IMR-90 (cell line): Measurements from ENCODE around the gene BCAS1. TPM values are rescaled to one million over a fixed set of nuclear protein-coding genes. Genes with fewer than 3 reads are reported as not detected.

ENCODE experiments used
- ATAC-seq: fragments of 200-7000 bp; cut with Tn5 transposase; 2 replicates; pipeline ENCODE4 v1.9.1; 2020; ENCODE audit warnings: low read depth, mild to moderate bottlenecking, moderate library complexity
- BruUV-seq: library from RNA; stranded (reverse); fragments of 400-500 nt; replicated peaks from 2 replicates; lab custom pipeline; 2021; lab: Mats Ljungman, UMichigan
- CTCF ChIA-PET: fragments of 300-600 bp; formaldehyde crosslinking; extraction: SDS; loops from one replicate; lab custom pipeline; 2021; ENCODE audit warnings: antibody characterized with exemption; lab: Yijun Ruan, JAX
- POLR2A ChIA-PET: fragments of 300-600 bp; sonication (Branson Sonifier 250); formaldehyde crosslinking; loops from one replicate; lab custom pipeline; 2022; ENCODE audit warnings: antibody characterized with exemption; ENCODE audit not compliant: unreplicated experiment; lab: Charles Lee
- DNase-seq: peaks from one replicate; pipeline ENCODE4 v3.0.0; 2013
- H2AFZ ChIP-seq: replicated peaks from 2 replicates; pipeline ENCODE3; 2013; ENCODE audit warnings: low read length, mild to moderate bottlenecking; ENCODE audit not compliant: poor library complexity
- H2AK5ac ChIP-seq: 2 replicates; pipeline ENCODE4 v1.6.1; 2013; ENCODE audit warnings: low read depth, low read length, inconsistent platforms
- H2AK9ac ChIP-seq: replicated peaks from 2 replicates; pipeline ENCODE3; 2013; ENCODE audit warnings: mild to moderate bottlenecking, low read depth, low read length, moderate library complexity; ENCODE audit not compliant: poor library complexity
- H2BK120ac ChIP-seq: 2 replicates; pipeline ENCODE4 v1.6.1; 2013; ENCODE audit warnings: low read depth, low read length, inconsistent platforms
- H2BK15ac ChIP-seq: 3 replicates; pipeline ENCODE4 v1.6.1; 2013; ENCODE audit warnings: low read depth, low read length, inconsistent platforms
- H2BK20ac ChIP-seq: 2 replicates; pipeline ENCODE4 v1.6.1; 2013; ENCODE audit warnings: low read depth, mild to moderate bottlenecking, inconsistent platforms, low read length, moderate library complexity
- H2BK5ac ChIP-seq: 2 replicates; pipeline ENCODE4 v1.6.1; 2013; ENCODE audit warnings: mild to moderate bottlenecking, low read depth, low read length, inconsistent platforms; ENCODE audit not compliant: poor library complexity, severe bottlenecking
- H3K14ac ChIP-seq: replicated peaks from 2 replicates; pipeline ENCODE4 v1.6.1; 2013; ENCODE audit warnings: low read depth, low read length, inconsistent platforms
- H3K18ac ChIP-seq: 2 replicates; pipeline ENCODE4 v1.6.1; 2013; ENCODE audit warnings: low read depth, low read length, control low read depth
- H3K23ac ChIP-seq: 2 replicates; pipeline ENCODE4 v1.6.1; 2013; ENCODE audit warnings: low read depth, low read length, inconsistent platforms
- H3K27ac ChIP-seq: 2 replicates; pipeline ENCODE4 v1.5.1; 2013; ENCODE audit warnings: mild to moderate bottlenecking, control low read depth, low read length; ENCODE audit not compliant: insufficient read depth
- H3K27me3 ChIP-seq: 2 replicates; pipeline ENCODE4 v1.6.1; 2013; ENCODE audit warnings: low read length; ENCODE audit not compliant: control insufficient read depth, insufficient read depth
- H3K36me3 ChIP-seq: 2 replicates; pipeline ENCODE4 v1.6.1; 2013; ENCODE audit warnings: low read length, mixed read lengths; ENCODE audit not compliant: control insufficient read depth, insufficient read depth
- H3K4ac ChIP-seq: 2 replicates; pipeline ENCODE4 v1.6.1; 2013; ENCODE audit warnings: low read depth, low read length, inconsistent platforms
- H3K4me1 ChIP-seq: 2 replicates; pipeline ENCODE4 v1.6.1; 2013; ENCODE audit warnings: low read length, mixed read lengths; ENCODE audit not compliant: control insufficient read depth, insufficient read depth
- H3K4me2 ChIP-seq: 2 replicates; pipeline ENCODE4 v1.6.1; 2013; ENCODE audit warnings: low read depth, mild to moderate bottlenecking, control low read depth, low read length, moderate library complexity
- H3K4me3 ChIP-seq: 2 replicates; pipeline ENCODE4 v1.5.1; 2013; ENCODE audit warnings: low read depth, mild to moderate bottlenecking, control low read depth, low read length, moderate library complexity; ENCODE audit not compliant: insufficient read depth
- H3K56ac ChIP-seq: 2 replicates; pipeline ENCODE4 v1.6.1; 2013; ENCODE audit warnings: low read length, inconsistent platforms; ENCODE audit not compliant: insufficient read depth; ENCODE audit errors: extremely low read depth
- H3K79me1 ChIP-seq, 2 experiments: 2 replicates each; pipeline ENCODE4 v1.6.1; 2013; ENCODE audit warnings: low read length in 2 of 2, inconsistent platforms in 1 of 2, low read depth in 1 of 2
- H3K9ac ChIP-seq: 2 replicates; pipeline ENCODE4 v1.6.1; 2013; ENCODE audit warnings: low read depth, low read length, control low read depth
- H3K9me1 ChIP-seq: 2 replicates; pipeline ENCODE4 v1.6.1; 2013; ENCODE audit warnings: low read length, inconsistent platforms; ENCODE audit not compliant: insufficient read depth
- H3K9me3 ChIP-seq: 2 replicates; pipeline ENCODE4 v1.6.1; 2013; ENCODE audit warnings: low read length; ENCODE audit not compliant: control insufficient read depth, insufficient read depth
- H4K20me1 ChIP-seq: 2 replicates; pipeline ENCODE4 v1.6.1; 2013; ENCODE audit warnings: low read length, inconsistent platforms; ENCODE audit not compliant: insufficient read depth
- H4K5ac ChIP-seq: 2 replicates; pipeline ENCODE4 v1.6.1; 2013; ENCODE audit warnings: mild to moderate bottlenecking, low read depth, low read length, control low read depth
- H4K8ac ChIP-seq, 2 experiments: 2 replicates each; pipeline ENCODE4 v1.6.1; 2013; ENCODE audit warnings: low read depth in 2 of 2, low read length in 2 of 2, control low read depth in 1 of 2, inconsistent platforms in 1 of 2
- H4K91ac ChIP-seq: 2 replicates; pipeline ENCODE4 v1.6.1; 2013; ENCODE audit warnings: low read depth, low read length, inconsistent platforms; ENCODE audit not compliant: insufficient read depth
- BHLHE40 ChIP-seq: fragments of 150-350 bp; IDR thresholded peaks from 2 replicates; pipeline ENCODE4 v1.6.1; 2016; ENCODE audit warnings: mild to moderate bottlenecking, low read depth, low read length
- CEBPB ChIP-seq: IDR thresholded peaks from 2 replicates; pipeline ENCODE4 v1.6.1; 2012; ENCODE audit warnings: low read depth, low read length, improper control_type of control experiment
- MAFK ChIP-seq: IDR thresholded peaks from 2 replicates; pipeline ENCODE4 v1.6.1; 2012; ENCODE audit warnings: low read depth, low read length, improper control_type of control experiment
- MAZ ChIP-seq: IDR thresholded peaks from 2 replicates; pipeline ENCODE4 v1.6.1; 2012; ENCODE audit warnings: low read depth, mild to moderate bottlenecking, low read length, improper control_type of control experiment, moderate library complexity, borderline replicate concordance
- MXI1 ChIP-seq: IDR thresholded peaks from 2 replicates; pipeline ENCODE4 v1.6.1; 2012; ENCODE audit warnings: low read depth, mild to moderate bottlenecking, low read length, moderate library complexity, borderline replicate concordance
- NFE2L2 ChIP-seq: fragments of 150-350 bp; IDR thresholded peaks from 2 replicates; pipeline ENCODE4 v1.6.1; 2016; ENCODE audit warnings: low read depth, mild to moderate bottlenecking, low read length
- RFX5 ChIP-seq: IDR thresholded peaks from 2 replicates; pipeline ENCODE4 v1.8.0; 2012; ENCODE audit warnings: low read depth, mild to moderate bottlenecking, low read length, moderate library complexity
- SMC3 ChIP-seq: fragments of 150-350 bp; IDR thresholded peaks from 2 replicates; pipeline ENCODE4 v1.6.1; 2016; ENCODE audit warnings: low read depth, mild to moderate bottlenecking, antibody characterized with exemption, low read length, moderate library complexity
- WGBS, 2 experiments: methylation state at CpG; one replicate each; pipeline versions ENCODE4 v1.1.5 to v1.1.7; 2013; ENCODE audit warnings: missing lambda C conversion rate in 2 of 2; ENCODE audit not compliant: insufficient read length in 1 of 2; ENCODE audit errors: extremely low coverage in 2 of 2; 5-methylcytosine and 5-hydroxymethylcytosine counted together
- dilution Hi-C: fragments of 300-500 bp; cut with HindIII; formaldehyde crosslinking; loops from one replicate; pipeline ENCODE4 v1.14.3; 2018; ENCODE audit warnings: low sequenced_read_pairs; ENCODE audit not compliant: unreplicated experiment
- in situ Hi-C: fragments of 300-500 bp; cut with MboI; formaldehyde crosslinking; loops from 3 replicates; pipeline ENCODE4 v1.14.3; 2019; ENCODE audit warnings: low sequenced_read_pairs, inconsistent platforms, mixed read lengths
- intact Hi-C: fragments of 100-400 bp; cut with micrococcal nuclease; formaldehyde crosslinking; loops from 2 replicates; pipeline ENCODE4 v1.10.0; 2022
- polyA plus RNA-seq, 3 experiments: library from polyadenylated mRNA; depleted of rRNA; stranded (reverse); fragments of >200 nt; gene quantifications; 2 replicates each; pipeline ENCODE4 v1.2.3, GENCODE V29; 2012; ENCODE audit warnings: low replicate concordance in 1 of 3
- total RNA-seq: library from RNA; depleted of rRNA; stranded (reverse); fragments of >200 nt; gene quantifications from 2 replicates; pipeline ENCODE4 v1.2.3, GENCODE V29; 2012
- TF ChIP-seq, protein P1 (sequence below): fragments of 150-350 bp; IDR thresholded peaks from 2 replicates; pipeline ENCODE4 v1.6.1; 2016; ENCODE audit warnings: low read depth, mild to moderate bottlenecking, low read length, moderate library complexity, borderline replicate concordance
- TF ChIP-seq, protein P2 (sequence below): fragments of 150-350 bp; IDR thresholded peaks from 2 replicates; pipeline ENCODE4 v1.6.1; 2017; ENCODE audit warnings: mild to moderate bottlenecking, antibody characterized with exemption, low read length, low read depth

BCAS1 gene
- total and polyA plus RNA-seq, 2 of the 4 experiments (the other 2 are of a cell fraction), result under 0.01 TPM; not detected in 1

GRCh38 chr20:54063992-54064676 is 6.3 kb downstream of the BCAS1 start:
- intact Hi-C loops, result loop anchor here (10.0 kb wide), 1 partner anchor 489 kb away; no protein-coding TSS in a partner anchor
- H3K36me3 ChIP-seq, result no peaks in the 10 kb centered on the region
- no peak overlapping the region for H2BK15ac ChIP-seq
- no peak overlapping the region for H2AK9ac ChIP-seq
- H4K5ac ChIP-seq, result no peak overlapping the region
- ChIA-PET CTCF (no interaction called here), POLR2A (no interaction called here)
- no peak for DNase-seq
- ATAC-seq, result no peak
- H3K27ac ChIP-seq, result no peak overlapping the region
- H3K4me1 ChIP-seq, result no peaks in the 10 kb centered on the region
- WGBS, 2 experiments, result 50% methylated on average over 3 of the region's 11 CpGs; no CpG with 5 or more reads in 1 of the 2 experiments
- in situ Hi-C loops, result no loop called here
- H3K27me3 ChIP-seq, result peaks cover 2% of the 10 kb centered on the region
- no peak overlapping the region for H3K9ac ChIP-seq
- H3K4me2 ChIP-seq, result no peak overlapping the region
- no peak overlapping the region for H2AFZ ChIP-seq
- H2BK20ac ChIP-seq, result no peak overlapping the region
- no peak overlapping the region for H4K91ac ChIP-seq
- H3K56ac ChIP-seq, result no peak overlapping the region
- H2BK5ac ChIP-seq, result no peak overlapping the region
- H3K9me3 ChIP-seq, result no peaks in the 10 kb centered on the region
- H3K14ac ChIP-seq, result no peak overlapping the region
- dilution Hi-C loops, result no loop called here
- H3K18ac ChIP-seq, result no peak overlapping the region
- no peak overlapping the region for H2BK120ac ChIP-seq
- H4K20me1 ChIP-seq, result no peaks in the 10 kb centered on the region
- TF ChIP-seq MXI1 (no peak), MAZ (no peak), MAFK (no peak), RFX5 (no peak), NFE2L2 (no peak), BHLHE40 (no peak), SMC3 (no peak), CEBPB (no peak)
- TF ChIP-seq, protein P1, sequence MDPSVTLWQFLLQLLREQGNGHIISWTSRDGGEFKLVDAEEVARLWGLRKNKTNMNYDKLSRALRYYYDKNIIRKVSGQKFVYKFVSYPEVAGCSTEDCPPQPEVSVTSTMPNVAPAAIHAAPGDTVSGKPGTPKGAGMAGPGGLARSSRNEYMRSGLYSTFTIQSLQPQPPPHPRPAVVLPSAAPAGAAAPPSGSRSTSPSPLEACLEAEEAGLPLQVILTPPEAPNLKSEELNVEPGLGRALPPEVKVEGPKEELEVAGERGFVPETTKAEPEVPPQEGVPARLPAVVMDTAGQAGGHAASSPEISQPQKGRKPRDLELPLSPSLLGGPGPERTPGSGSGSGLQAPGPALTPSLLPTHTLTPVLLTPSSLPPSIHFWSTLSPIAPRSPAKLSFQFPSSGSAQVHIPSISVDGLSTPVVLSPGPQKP, result no peak
- TF ChIP-seq, protein P2, sequence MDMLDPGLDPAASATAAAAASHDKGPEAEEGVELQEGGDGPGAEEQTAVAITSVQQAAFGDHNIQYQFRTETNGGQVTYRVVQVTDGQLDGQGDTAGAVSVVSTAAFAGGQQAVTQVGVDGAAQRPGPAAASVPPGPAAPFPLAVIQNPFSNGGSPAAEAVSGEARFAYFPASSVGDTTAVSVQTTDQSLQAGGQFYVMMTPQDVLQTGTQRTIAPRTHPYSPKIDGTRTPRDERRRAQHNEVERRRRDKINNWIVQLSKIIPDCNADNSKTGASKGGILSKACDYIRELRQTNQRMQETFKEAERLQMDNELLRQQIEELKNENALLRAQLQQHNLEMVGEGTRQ, result no peak
- H3K4ac ChIP-seq, result no peak overlapping the region
- H4K8ac ChIP-seq, result no peak overlapping the region
- H3K9me1 ChIP-seq, result no peaks in the 10 kb centered on the region
- H3K23ac ChIP-seq, result no peak overlapping the region
- no peaks in the 10 kb centered on the region for H3K79me1 ChIP-seq
- H2AK5ac ChIP-seq, result no peak overlapping the region
- no peak overlapping the region for H3K4me3 ChIP-seq
- no TSS peak for BruUV-seq
